HepG2 (cell line): ENCODE data around the gene TRAF3. TPM values are rescaled to one million over a fixed set of nuclear protein-coding genes. Genes with fewer than 3 reads are reported as not detected.

Source experiments
- ATAC-seq: fragments of 200-7000 bp; cut with Tn5 transposase; 3 replicates; pipeline ENCODE4 v1.9.1; 2020; ENCODE audit warnings: mild to moderate bottlenecking, moderate library complexity
- BruUV-seq: library from RNA; stranded (reverse); fragments of 400-500 nt; replicated peaks from 2 replicates; lab custom pipeline; 2021; lab: Mats Ljungman, UMichigan
- CTCF ChIA-PET: fragments of 300-600 bp; formaldehyde crosslinking; extraction: SDS; loops from one replicate; lab custom pipeline; 2021; ENCODE audit warnings: low total read pairs, inconsistent platforms, low intra/inter-chr PET ratio; lab: Yijun Ruan, JAX
- POLR2A ChIA-PET: fragments of 350-600 bp; sonication (Branson Sonifier 250); formaldehyde crosslinking; loops from one replicate; lab custom pipeline; 2020; ENCODE audit warnings: antibody characterized with exemption, inconsistent platforms; lab: Yijun Ruan, JAX
- DNase-seq: peaks from one replicate; pipeline ENCODE4 v3.0.0-alpha.2; 2015; ENCODE audit warnings: low spot score
- FAIRE-seq: peaks from 3 replicates; lab custom pipeline; 2011; peaks lifted over from hg19 to GRCh38; lab: Jason Lieb, UNC
- H2AFZ ChIP-seq: one replicate; pipeline ENCODE4 v1.6.1; 2011; ENCODE audit warnings: low read length, inconsistent platforms
- H3K27ac ChIP-seq: fragments of 300-600 bp; 3 replicates; pipeline ENCODE4 v1.8.0; 2011; ENCODE audit warnings: mixed run types, mild to moderate bottlenecking, mixed read lengths, low read length, inconsistent platforms; ENCODE audit not compliant: insufficient read depth; ENCODE audit errors: extremely low read length
- H3K27me3 ChIP-seq, 2 experiments: fragments of 200-600 bp in 1 of 2; 2 replicates in 1 of 2; 3 replicates in 1 of 2; pipeline versions ENCODE4 v1.6.0 to v1.8.0; 2011; ENCODE audit warnings: low read length in 2 of 2, mild to moderate bottlenecking in 2 of 2, moderate library complexity in 2 of 2, inconsistent platforms in 1 of 2; ENCODE audit not compliant: insufficient read depth in 2 of 2, control insufficient read depth in 1 of 2
- H3K36me3 ChIP-seq, 2 experiments: fragments of 200-600 bp in 1 of 2; replicated peaks in 1 of 2; 2 replicates in 1 of 2; 3 replicates in 1 of 2; pipeline versions ENCODE4 v1.5.1 to v1.8.0; 2011; ENCODE audit warnings: low read length in 2 of 2, inconsistent platforms in 1 of 2; ENCODE audit not compliant: insufficient read depth in 2 of 2, control insufficient read depth in 1 of 2
- H3K4me1 ChIP-seq: 2 replicates; pipeline ENCODE4 v1.5.1; 2012; ENCODE audit warnings: low read length, inconsistent platforms; ENCODE audit not compliant: insufficient read depth
- H3K4me2 ChIP-seq: 2 replicates; pipeline ENCODE4 v1.6.0; 2011; ENCODE audit warnings: low read depth, low read length, inconsistent platforms
- H3K4me3 ChIP-seq, 3 experiments: fragments of 200-600 bp in 1 of 3; sonication (generic), shearing (Covaris generic) in 1 of 3; replicated peaks in 1 of 3; 2 replicates each; pipeline ENCODE4 v1.5.1; 2011 to 2016; ENCODE audit warnings: low read length in 3 of 3, inconsistent platforms in 2 of 3, low read depth in 2 of 3, mild to moderate bottlenecking in 2 of 3, control low read depth in 1 of 3, mixed read lengths in 1 of 3; ENCODE audit not compliant: insufficient read depth in 1 of 3
- H3K79me2 ChIP-seq: one replicate; pipeline ENCODE4 v1.6.1; 2011; ENCODE audit warnings: low read length, inconsistent platforms; ENCODE audit not compliant: insufficient read depth
- H3K9ac ChIP-seq: 2 replicates; pipeline ENCODE4 v1.6.0; 2011; ENCODE audit warnings: mild to moderate bottlenecking, low read depth, low read length, inconsistent platforms; ENCODE audit not compliant: insufficient read depth
- H3K9me3 ChIP-seq: 2 replicates; pipeline ENCODE4 v1.5.1; 2012; ENCODE audit warnings: mild to moderate bottlenecking, low read length
- H4K20me1 ChIP-seq: 2 replicates; pipeline ENCODE4 v1.6.0; 2011; ENCODE audit warnings: inconsistent platforms, mild to moderate bottlenecking, low read length, moderate library complexity; ENCODE audit not compliant: insufficient read depth
- E2F2 ChIP-seq: sonication (generic); formaldehyde crosslinking; IDR thresholded peaks from 2 replicates; pipeline ENCODE4 v1.4.0; 2020; ENCODE audit warnings: missing genetic modification reagents, borderline replicate concordance
- ETV5 ChIP-seq: IDR thresholded peaks from 2 replicates; pipeline ENCODE4 v1.6.1; 2018; ENCODE audit warnings: missing biosample characterization, missing genetic modification reagents, inconsistent platforms, borderline replicate concordance
- FLYWCH1 ChIP-seq: sonication (generic); formaldehyde crosslinking; IDR thresholded peaks from 2 replicates; pipeline ENCODE4 v1.8.1; 2023; ENCODE audit warnings: mild to moderate bottlenecking, missing genetic modification reagents
- HOXA9 ChIP-seq: sonication (generic); formaldehyde crosslinking; IDR thresholded peaks from 2 replicates; pipeline ENCODE4 v1.8.1; 2022; ENCODE audit warnings: missing genetic modification reagents, mild to moderate bottlenecking, moderate library complexity, borderline replicate concordance
- NFAT5 ChIP-seq: sonication (generic); formaldehyde crosslinking; IDR thresholded peaks from 2 replicates; pipeline ENCODE4 v1.4.0; 2020; ENCODE audit warnings: missing genetic modification reagents
- NFIB ChIP-seq: sonication (generic); formaldehyde crosslinking; IDR thresholded peaks from 2 replicates; pipeline ENCODE4 v1.9.0; 2021; ENCODE audit warnings: missing genetic modification reagents, mild to moderate bottlenecking, borderline replicate concordance
- NFKB2 ChIP-seq: sonication (generic); formaldehyde crosslinking; IDR thresholded peaks from 2 replicates; pipeline ENCODE4 v1.4.0; 2020; ENCODE audit warnings: missing genetic modification reagents, borderline replicate concordance
- RFX3 ChIP-seq: IDR thresholded peaks from 2 replicates; pipeline ENCODE4 v1.6.1; 2016; ENCODE audit warnings: missing biosample characterization, missing genetic modification reagents
- SP140L ChIP-seq: sonication (generic); formaldehyde crosslinking; IDR thresholded peaks from 2 replicates; pipeline ENCODE4 v1.4.0; 2020; ENCODE audit warnings: missing genetic modification reagents, borderline replicate concordance
- ZBTB21 ChIP-seq: sonication (generic); formaldehyde crosslinking; IDR thresholded peaks from 2 replicates; pipeline ENCODE4 v1.4.0; 2020; ENCODE audit warnings: missing genetic modification reagents
- ZBTB7B ChIP-seq: sonication (generic); formaldehyde crosslinking; IDR thresholded peaks from 2 replicates; pipeline ENCODE4 v1.4.0; 2020; ENCODE audit warnings: missing genetic modification reagents
- ZNF235 ChIP-seq: sonication (generic); formaldehyde crosslinking; IDR thresholded peaks from 2 replicates; pipeline ENCODE4 v1.8.1; 2023; ENCODE audit warnings: mild to moderate bottlenecking, missing genetic modification reagents, borderline replicate concordance
- ZNF766 ChIP-seq: sonication (generic); formaldehyde crosslinking; IDR thresholded peaks from 2 replicates; pipeline ENCODE4 v1.5.0; 2020; ENCODE audit warnings: missing genetic modification reagents, borderline replicate concordance
- WGBS: methylation state at CpG from one replicate; pipeline ENCODE4 v1.1.6; 2017; ENCODE audit warnings: low lambda C conversion rate; 5-methylcytosine and 5-hydroxymethylcytosine counted together
- in situ Hi-C: cut with HindIII; loops from 2 replicates; pipeline ENCODE4 v1.10.0; 2017; ENCODE audit warnings: low pct_unique_long_range_greater_than_20kb; ENCODE audit not compliant: extremely low pct_ligation_motif_present
- intact Hi-C: fragments of 100-400 bp; cut with micrococcal nuclease; formaldehyde crosslinking; loops from one replicate; pipeline ENCODE4 v1.10.0; 2022; ENCODE audit not compliant: unreplicated experiment
- polyA plus RNA-seq, 8 experiments: library from polyadenylated mRNA; depleted of rRNA in 3 of 8; stranded (reverse) in 7 of 8; unstranded in 1 of 8; fragments of >200 nt; fragmentation: Illumina TruSeq in 4 of 8; extraction: Trizol in 4 of 8; gene quantifications; 2 replicates each; pipeline versions ENCODE4 v1.2.1 to v1.2.3, GENCODE V29; 2011 to 2016; ENCODE audit warnings: low read depth in 4 of 8, missing spikeins in 1 of 8, mixed read lengths in 1 of 8; ENCODE audit not compliant: insufficient read depth in 1 of 8
- total RNA-seq, 5 experiments: library from RNA; depleted of rRNA; stranded (reverse); fragments of >200 nt; fragmentation: Illumina TruSeq; extraction: Trizol; gene quantifications; 2 replicates each; pipeline ENCODE4 v1.2.3, GENCODE V29; 2016; ENCODE audit warnings: low read depth in 1 of 5

TRAF3 gene
- total and polyA plus RNA-seq, 2 of the 13 experiments (the other 11 are each of a cell fraction or from before 2014, with no cell fraction given), result 6.9 to 12.2 TPM

- ATAC-seq (no peak), DNase-seq (no peak), FAIRE-seq (no peak)
- Histone ChIP-seq H3K4me1 (no peaks in the 10 kb centered on the region), H3K4me3 (no peak overlapping the region), H3K79me2 (no peaks in the 10 kb centered on the region), H3K4me2 (no peak overlapping the region), H3K36me3 (peaks cover 32 to 48% of the 10 kb centered on the region in 2 experiments), H2AFZ (no peak overlapping the region), H3K27me3 (no peaks in the 10 kb centered on the region), H3K9ac (no peak overlapping the region), H3K9me3 (no peaks in the 10 kb centered on the region), H4K20me1 (no peaks in the 10 kb centered on the region)
- no TSS peak for BruUV-seq
- intact Hi-C loops, result no loop called here
- in situ Hi-C loops, result no loop called here
- CTCF ChIA-PET, result no interaction called here
- TF ChIP-seq ZBTB21 (CRISPR knock-in tag) (no peak), HOXA9 (CRISPR knock-in tag) (no peak), E2F2 (CRISPR knock-in tag) (no peak), NFIB (CRISPR knock-in tag) (no peak)
- TF ChIP-seq, all 625 proteins: peak for 0
- POLR2A ChIA-PET, result no interaction called here
- H3K27ac ChIP-seq, result no peak overlapping the region
- 96% methylated on average over 8 of the region's 10 CpGs for WGBS
These were observed 173.8 kb downstream of the TRAF3 start for GRCh38 chr14:102951034-102951433.

- Histone ChIP-seq H3K27ac (no peak overlapping the region), H3K4me3 (no peak overlapping the region), H3K27me3 (no peaks in the 10 kb centered on the region), H3K9ac (no peak overlapping the region), H3K4me2 (no peak overlapping the region), H3K4me1 (no peaks in the 10 kb centered on the region), H4K20me1 (no peaks in the 10 kb centered on the region), H2AFZ (no peak overlapping the region), H3K79me2 (no peaks in the 10 kb centered on the region), H3K36me3 (peaks cover 26 to 48% of the 10 kb centered on the region in 2 experiments), H3K9me3 (no peaks in the 10 kb centered on the region)
- CTCF ChIA-PET, result no interaction called here
- no peak for FAIRE-seq
- WGBS, result 80% methylated on average over 8 of the region's 8 CpGs
- in situ Hi-C loops (no loop called here), intact Hi-C loops (no loop called here)
- POLR2A ChIA-PET, result no interaction called here
- ATAC-seq, result no peak
- no peak for DNase-seq
- no TSS peak for BruUV-seq
- TF ChIP-seq ZBTB7B (CRISPR knock-in tag), result no peak
- TF ChIP-seq SP140L (CRISPR knock-in tag), result no peak
- TF ChIP-seq RFX3 (CRISPR knock-in tag), result no peak
- no peak for TF ChIP-seq ETV5 (CRISPR knock-in tag)
- no peak for TF ChIP-seq ZNF235 (CRISPR knock-in tag)
- TF ChIP-seq NFAT5, result no peak
- TF ChIP-seq NFKB2 (CRISPR knock-in tag), result no peak
- no peak for TF ChIP-seq FLYWCH1 (CRISPR knock-in tag)
- TF ChIP-seq ZNF766 (CRISPR knock-in tag), result no peak
These were observed 174.6 kb downstream of the TRAF3 start for GRCh38 chr14:102951799-102952198.
